Prostate gland (tissue), 2 donors: Measurements from ENCODE around the gene TEX55. TPM values are rescaled to one million over a fixed set of nuclear protein-coding genes. Genes with fewer than 3 reads are reported as not detected.

Source experiments
- DNase-seq: peaks from one replicate; pipeline ENCODE4 v3.0.0-alpha.2; 2019; ENCODE audit warnings: low spot score
- H3K27ac ChIP-seq, 2 donors: fragments of 200-600 bp; sonication (generic); 2 replicates each; pipeline ENCODE4 v1.5.1; 2017 to 2019
- H3K27me3 ChIP-seq: fragments of 200-600 bp; sonication (generic); replicated peaks from 2 replicates; pipeline ENCODE4 v1.5.1; 2019; ENCODE audit not compliant: insufficient read depth
- H3K36me3 ChIP-seq, 2 donors: fragments of 200-600 bp; sonication (generic); 1 replicate in 1 of 2; 2 replicates in 1 of 2; pipeline versions ENCODE4 v1.5.1 to v1.8.1; 2017 to 2019
- H3K4me1 ChIP-seq: fragments of 200-600 bp; sonication (generic); replicated peaks from 2 replicates; pipeline ENCODE4 v1.5.1; 2019
- H3K4me3 ChIP-seq, 2 donors: fragments of 200-600 bp; sonication (generic); 2 replicates each; pipeline ENCODE4 v1.5.1; 2017 to 2019
- H3K9me3 ChIP-seq: fragments of 200-600 bp; sonication (generic); 2 replicates; pipeline ENCODE4 v1.5.1; 2017
- CTCF ChIP-seq, 4 experiments: fragments of 200-600 bp in 2 of 4; fragments of 450-650 bp in 2 of 4; sonication (generic) in 2 of 4; IDR thresholded peaks; 1 replicate in 3 of 4; 2 replicates in 1 of 4; pipeline ENCODE4 v1.5.1; 2016 to 2019; ENCODE audit warnings: antibody characterized with exemption in 4 of 4, mild to moderate bottlenecking in 2 of 4, moderate library complexity in 2 of 4
- POLR2A ChIP-seq: fragments of 450-650 bp; IDR thresholded peaks from one replicate; pipeline ENCODE4 v1.6.1; 2016; ENCODE audit warnings: antibody characterized with exemption, mild to moderate bottlenecking
- POLR2AphosphoS5 ChIP-seq: sonication (generic); formaldehyde crosslinking; IDR thresholded peaks from one replicate; pipeline ENCODE4 v1.6.1; 2017; ENCODE audit warnings: antibody characterized with exemption
- WGBS: methylation state at CpG from one replicate; pipeline ENCODE4 v1.1.5; 2018; 5-methylcytosine and 5-hydroxymethylcytosine counted together
- intact Hi-C: fragments of 100-400 bp; cut with DNase I; formaldehyde crosslinking; loops from one replicate; pipeline ENCODE4 v1.14.2; 2022
- total RNA-seq, 2 donors: library from RNA; depleted of rRNA; stranded (reverse); fragments of >200 nt; gene quantifications; one replicate each; pipeline ENCODE4 v1.1.0, GENCODE V29; 2016

Gene TEX55
- total RNA-seq, 2 donors from 2014 or later: 6.6 TPM; not detected in 1

GRCh38 chr3:119175872-119176756 lies 30.1 kb downstream of the TEX55 start:
- TF ChIP-seq POLR2A (no peak), POLR2AphosphoS5 (no peak), CTCF (IDR thresholded peaks at IDR 0.05) (no peak)
- Histone ChIP-seq H3K27ac (no peak overlapping the region), H3K4me3 (no peak overlapping the region), H3K9me3 (no peaks in the 10 kb centered on the region), H3K4me1 (no peaks in the 10 kb centered on the region), H3K36me3 (no peaks in the 10 kb centered on the region), H3K27me3 (no peaks in the 10 kb centered on the region)
- no peak for DNase-seq
- WGBS: 64% methylated on average over 10 of the region's 10 CpGs
- intact Hi-C loops: no loop called here

GRCh38 chr3:119176778-119177177 lies 30.8 kb downstream of the TEX55 start:
- H3K4me1 ChIP-seq: no peaks in the 10 kb centered on the region
- H3K27ac ChIP-seq: no peak overlapping the region
- TF ChIP-seq POLR2AphosphoS5 (no peak), CTCF (IDR thresholded peaks at IDR 0.05) (no peak), POLR2A (no peak)
- no peaks in the 10 kb centered on the region for H3K27me3 ChIP-seq
- intact Hi-C loops: no loop called here
- no peak for DNase-seq
- H3K4me3 ChIP-seq: no peak overlapping the region
- H3K36me3 ChIP-seq: no peaks in the 10 kb centered on the region
- H3K9me3 ChIP-seq: no peaks in the 10 kb centered on the region
- 70% methylated on average over 4 of the region's 4 CpGs for WGBS

- H3K36me3 ChIP-seq: no peaks in the 10 kb centered on the region
- no peak overlapping the region for H3K27ac ChIP-seq
- H3K9me3 ChIP-seq: no peaks in the 10 kb centered on the region
- TF ChIP-seq POLR2AphosphoS5 (no peak), POLR2A (no peak), CTCF (IDR thresholded peaks at IDR 0.05) (no peak)
- H3K27me3 ChIP-seq: no peaks in the 10 kb centered on the region
- no peaks in the 10 kb centered on the region for H3K4me1 ChIP-seq
- intact Hi-C loops: no loop called here
- 64% methylated on average over 4 of the region's 4 CpGs for WGBS
- no peak overlapping the region for H3K4me3 ChIP-seq
- no peak for DNase-seq
These were observed 31.4 kb downstream of the TEX55 start for GRCh38 chr3:119177321-119177720.

GRCh38 chr3:119181765-119182164 lies 35.8 kb downstream of the TEX55 start:
- no peaks in the 10 kb centered on the region for H3K9me3 ChIP-seq
- intact Hi-C loops: no loop called here
- H3K27ac ChIP-seq: no peak overlapping the region
- TF ChIP-seq CTCF (IDR thresholded peaks at IDR 0.05) (no peak), POLR2A (no peak), POLR2AphosphoS5 (no peak)
- H3K4me3 ChIP-seq: no peak overlapping the region
- no peaks in the 10 kb centered on the region for H3K27me3 ChIP-seq
- 71% methylated on average over 3 of the region's 3 CpGs for WGBS
- H3K36me3 ChIP-seq: no peaks in the 10 kb centered on the region
- no peak for DNase-seq
- H3K4me1 ChIP-seq: no peaks in the 10 kb centered on the region

- TF ChIP-seq POLR2A: no peak
- no peak for TF ChIP-seq CTCF (IDR thresholded peaks at IDR 0.05)
- TF ChIP-seq POLR2AphosphoS5: no peak
- H3K27me3 ChIP-seq: no peaks in the 10 kb centered on the region
- no peak for DNase-seq
- H3K27ac ChIP-seq: no peak overlapping the region
- WGBS: 76% methylated on average over 9 of the region's 9 CpGs
- H3K4me1 ChIP-seq: no peaks in the 10 kb centered on the region
- H3K36me3 ChIP-seq: no peaks in the 10 kb centered on the region
- intact Hi-C loops: no loop called here
- no peaks in the 10 kb centered on the region for H3K9me3 ChIP-seq
- no peak overlapping the region for H3K4me3 ChIP-seq
These were observed 38.1 kb downstream of the TEX55 start for GRCh38 chr3:119184111-119184510.
